ENCODE results near the gene NCOR2. TPM values are rescaled to one million over a fixed set of nuclear protein-coding genes. Genes with fewer than 3 reads are reported as not detected.

NCOR2 gene
- total and polyA plus RNA-seq, 2 of the 8 experiments (the other 6 are each of a cell fraction or from before 2014, with no cell fraction given): 14.8 to 275 TPM

DNA sequence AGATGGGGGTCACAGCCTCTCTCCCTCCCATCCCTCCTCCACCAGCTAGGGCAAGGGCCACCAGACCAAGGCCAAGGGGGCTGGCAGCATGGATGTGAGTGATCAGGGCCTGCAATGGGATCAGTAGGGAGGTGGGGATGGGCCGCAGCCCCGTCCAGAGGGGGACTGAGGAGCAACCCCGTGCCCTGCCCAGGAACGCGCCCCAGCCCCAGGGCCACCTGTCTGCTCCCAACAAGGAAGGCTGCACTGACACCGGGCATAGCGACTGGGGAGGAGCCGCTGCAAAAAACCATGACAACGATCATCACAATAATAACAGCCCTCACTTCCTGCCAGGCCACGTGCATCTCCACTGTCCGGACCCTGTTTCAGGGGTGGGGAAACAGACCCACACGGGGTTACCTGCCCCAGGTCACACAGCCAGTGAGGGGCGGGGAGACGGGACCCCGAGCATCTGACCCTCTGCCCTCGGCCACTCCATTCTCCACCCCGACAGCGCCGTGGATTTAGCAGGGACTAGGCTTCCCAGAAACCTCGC is 24.3 kb downstream of the NCOR2 start:
- peak overlapping the region; percentile 49 for H3K27ac ChIP-seq (ENCODE audit: low read depth, low read length)
- DNase-seq (ENCODE audit: low read depth in 1 of 2, low spot score in 2 of 2): no peak
- H3K23ac ChIP-seq (ENCODE audit: insufficient read length): no peak overlapping the region
- H4K20me1 ChIP-seq (replicated peaks in 1 of 2; ENCODE audit: control insufficient read depth in 1 of 2, insufficient read depth in 2 of 2, low read length in 2 of 2): peaks cover 31 to 46% of the 10 kb centered on the region in 2 experiments
- H2BK20ac ChIP-seq (ENCODE audit: low read length): no peak overlapping the region
- H3K9me3 ChIP-seq (ENCODE audit: insufficient read depth in 2 of 2, low read depth in 1 of 2, low read length in 1 of 2): no peaks in the 10 kb centered on the region
- H4K5ac ChIP-seq (ENCODE audit: insufficient read length, low read depth, low read length): no peak overlapping the region
- peaks cover 16% of the 10 kb centered on the region for H3K79me1 ChIP-seq (ENCODE audit: low read depth, low read length)
- no peaks in the 10 kb centered on the region; a peak in 2 of 8 replicates for H3K36me3 ChIP-seq (ENCODE audit: control insufficient read depth in 2 of 4, insufficient read depth in 4 of 4, low read length in 3 of 4)
- no peak overlapping the region for H4K91ac ChIP-seq (replicated peaks; ENCODE audit: insufficient read length, low read length)
- no peak overlapping the region for H2BK12ac ChIP-seq (ENCODE audit: low read depth, low read length)
- no peak overlapping the region for H3K4me2 ChIP-seq (ENCODE audit: insufficient read depth in 1 of 2, low read depth in 2 of 2, low read length in 2 of 2)
- no peaks in the 10 kb centered on the region for H3K27me3 ChIP-seq (replicated peaks in 1 of 4; ENCODE audit: control insufficient read depth in 3 of 4, extremely low read depth in 1 of 4, insufficient read depth in 3 of 4, low read length in 3 of 4)
- 0 out of 2 replicates have a peak overlapping the region, but pooled peaks have one; percentile 71 for H2BK5ac ChIP-seq (ENCODE audit: low read depth, low read length)
- FAIRE-seq: no peak
- no peak overlapping the region for H3K14ac ChIP-seq (ENCODE audit: insufficient read length)
- H2BK15ac ChIP-seq (ENCODE audit: low read length): no peak overlapping the region
- H3K9ac ChIP-seq (replicated peaks in 1 of 4; ENCODE audit: extremely low read depth in 1 of 4, low read depth in 3 of 4, low read length in 3 of 4): no peak overlapping the region
- H2BK120ac ChIP-seq (replicated peaks; ENCODE audit: low read depth, low read length): no peak overlapping the region
- no peak overlapping the region for H2AFZ ChIP-seq (ENCODE audit: low read length)
- no peak overlapping the region for H3K18ac ChIP-seq (ENCODE audit: extremely low read depth, low read length)
- no peak overlapping the region for H3K4ac ChIP-seq (replicated peaks; ENCODE audit: insufficient read length, low read depth, low read length)
- WGBS, 2 experiments (ENCODE audit: extremely low coverage in 1 of 2, insufficient coverage in 1 of 2, insufficient read length in 1 of 2, insufficient replicate concordance in 2 of 2, low coverage in 1 of 2, low lambda C conversion rate in 2 of 2, missing lambda C conversion rate in 1 of 2): 80% methylated on average over 17 of the region's 20 CpGs; no CpG with 5 or more reads in 1 of the 2 experiments
- H3K4me1 ChIP-seq (replicated peaks in 1 of 4; ENCODE audit: control insufficient read depth in 3 of 4, insufficient read depth in 4 of 4, low read length in 3 of 4): peaks cover 0 to 51% (median 27%) of the 10 kb centered on the region in 4 experiments; a peak in 6 of 7 replicates
- POLR2A ChIA-PET (ENCODE audit: partially characterized antibody): interaction anchor here (1.6 kb wide), 1 partner anchor 18 kb away, joined by 5 read pairs; no protein-coding TSS in a partner anchor
- H2AK5ac ChIP-seq (ENCODE audit: low read depth, low read length): no peak overlapping the region; the same call in 1 of the 2 replicates
- peaks cover 50 to 88% of the 10 kb centered on the region in 2 experiments for H3K79me2 ChIP-seq (ENCODE audit: control insufficient read depth in 1 of 2, insufficient read depth in 2 of 2, low read length in 2 of 2)
- CTCF ChIA-PET (ENCODE audit: partially characterized antibody): no interaction called here
- H3K23me2 ChIP-seq (ENCODE audit: low read depth, low read length): no peaks in the 10 kb centered on the region
- no peak overlapping the region for H3K56ac ChIP-seq (replicated peaks; ENCODE audit: insufficient read length, low read depth, low read length)
- no peak overlapping the region for H4K8ac ChIP-seq (ENCODE audit: extremely low read depth, insufficient read depth, low read length)
- no peak overlapping the region for H3K4me3 ChIP-seq (ENCODE audit: extremely low read depth in 1 of 4, insufficient read depth in 2 of 4, low read depth in 3 of 4, low read length in 4 of 4)
- TF ChIP-seq SUZ12 (IDR thresholded peaks at IDR 0.05; ENCODE audit: low read length): no peak
- TF ChIP-seq, protein P1, sequence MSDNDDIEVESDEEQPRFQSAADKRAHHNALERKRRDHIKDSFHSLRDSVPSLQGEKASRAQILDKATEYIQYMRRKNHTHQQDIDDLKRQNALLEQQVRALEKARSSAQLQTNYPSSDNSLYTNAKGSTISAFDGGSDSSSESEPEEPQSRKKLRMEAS (IDR thresholded peaks at IDR 0.05): no peak
- no peak for TF ChIP-seq KDM1A (IDR thresholded peaks at IDR 0.05; ENCODE audit: borderline replicate concordance, low read length)
- no peak for TF ChIP-seq FOSL1 (IDR thresholded peaks at IDR 0.05; ENCODE audit: insufficient read depth, low read depth, low read length)
- TF ChIP-seq JUND (IDR thresholded peaks at IDR 0.05; ENCODE audit: low read length): no peak
- TF ChIP-seq BCL11A (IDR thresholded peaks at IDR 0.05; ENCODE audit: low read depth in 2 of 2, low read length in 2 of 2): no peak
- no peak for TF ChIP-seq NANOG (IDR thresholded peaks at IDR 0.05; ENCODE audit: insufficient read depth, low read depth, low read length, poor library complexity, severe bottlenecking)
- no peak for TF ChIP-seq CEBPB (IDR thresholded peaks at IDR 0.05; ENCODE audit: low read depth, low read length)
- TF ChIP-seq SIX5 (IDR thresholded peaks at IDR 0.05; ENCODE audit: low read depth, low read length): no peak
- no peak for TF ChIP-seq KDM5A (IDR thresholded peaks at IDR 0.05; ENCODE audit: low read length)
- TF ChIP-seq TCF12 (IDR thresholded peaks at IDR 0.05; ENCODE audit: low read depth, low read length): no peak
- no peak for TF ChIP-seq SIN3A (conservative IDR thresholded peaks at IDR 0.05 in 1 of 2, IDR thresholded peaks at IDR 0.05 in 1 of 2; ENCODE audit: low read depth in 1 of 2, low read length in 2 of 2)
- TF ChIP-seq CBX8 (IDR thresholded peaks at IDR 0.05; ENCODE audit: borderline replicate concordance, low read depth, low read length): no peak

Data from H1 (cell line).